HepG2 (cell line): Measurements from ENCODE around the gene OR2A25. TPM values are rescaled to one million over a fixed set of nuclear protein-coding genes. Genes with fewer than 3 reads are reported as not detected.
A peak's percentile ranks its signal among the peaks of the same experiment; 100 is the strongest.

Source experiments
- ATAC-seq: fragments of 200-7000 bp; cut with Tn5 transposase; 3 replicates; pipeline ENCODE4 v1.9.1; 2020; ENCODE audit warnings: mild to moderate bottlenecking, moderate library complexity
- BruUV-seq: library from RNA; stranded (reverse); fragments of 400-500 nt; replicated peaks from 2 replicates; lab custom pipeline; 2021; lab: Mats Ljungman, UMichigan
- CTCF ChIA-PET: fragments of 300-600 bp; formaldehyde crosslinking; extraction: SDS; loops from one replicate; lab custom pipeline; 2021; ENCODE audit warnings: low total read pairs, inconsistent platforms, low intra/inter-chr PET ratio; lab: Yijun Ruan, JAX
- POLR2A ChIA-PET: fragments of 350-600 bp; sonication (Branson Sonifier 250); formaldehyde crosslinking; loops from one replicate; lab custom pipeline; 2020; ENCODE audit warnings: antibody characterized with exemption, inconsistent platforms; lab: Yijun Ruan, JAX
- DNase-seq: peaks from one replicate; pipeline ENCODE4 v3.0.0-alpha.2; 2015; ENCODE audit warnings: low spot score
- FAIRE-seq: peaks from 3 replicates; lab custom pipeline; 2011; peaks lifted over from hg19 to GRCh38; lab: Jason Lieb, UNC
- H2AFZ ChIP-seq: one replicate; pipeline ENCODE4 v1.6.1; 2011; ENCODE audit warnings: low read length, inconsistent platforms
- H3K27ac ChIP-seq: fragments of 300-600 bp; 3 replicates; pipeline ENCODE4 v1.8.0; 2011; ENCODE audit warnings: mixed run types, mild to moderate bottlenecking, mixed read lengths, low read length, inconsistent platforms; ENCODE audit not compliant: insufficient read depth; ENCODE audit errors: extremely low read length
- H3K27me3 ChIP-seq, 2 experiments: fragments of 200-600 bp in 1 of 2; 2 replicates in 1 of 2; 3 replicates in 1 of 2; pipeline versions ENCODE4 v1.6.0 to v1.8.0; 2011; ENCODE audit warnings: low read length in 2 of 2, mild to moderate bottlenecking in 2 of 2, moderate library complexity in 2 of 2, inconsistent platforms in 1 of 2; ENCODE audit not compliant: insufficient read depth in 2 of 2, control insufficient read depth in 1 of 2
- H3K36me3 ChIP-seq, 2 experiments: fragments of 200-600 bp in 1 of 2; replicated peaks in 1 of 2; 2 replicates in 1 of 2; 3 replicates in 1 of 2; pipeline versions ENCODE4 v1.5.1 to v1.8.0; 2011; ENCODE audit warnings: low read length in 2 of 2, inconsistent platforms in 1 of 2; ENCODE audit not compliant: insufficient read depth in 2 of 2, control insufficient read depth in 1 of 2
- H3K4me1 ChIP-seq: 2 replicates; pipeline ENCODE4 v1.5.1; 2012; ENCODE audit warnings: low read length, inconsistent platforms; ENCODE audit not compliant: insufficient read depth
- H3K4me2 ChIP-seq: 2 replicates; pipeline ENCODE4 v1.6.0; 2011; ENCODE audit warnings: low read depth, low read length, inconsistent platforms
- H3K4me3 ChIP-seq, 3 experiments: fragments of 200-600 bp in 1 of 3; sonication (generic), shearing (Covaris generic) in 1 of 3; replicated peaks in 1 of 3; 2 replicates each; pipeline ENCODE4 v1.5.1; 2011 to 2016; ENCODE audit warnings: low read length in 3 of 3, inconsistent platforms in 2 of 3, low read depth in 2 of 3, mild to moderate bottlenecking in 2 of 3, control low read depth in 1 of 3, mixed read lengths in 1 of 3; ENCODE audit not compliant: insufficient read depth in 1 of 3
- H3K79me2 ChIP-seq: one replicate; pipeline ENCODE4 v1.6.1; 2011; ENCODE audit warnings: low read length, inconsistent platforms; ENCODE audit not compliant: insufficient read depth
- H3K9ac ChIP-seq: 2 replicates; pipeline ENCODE4 v1.6.0; 2011; ENCODE audit warnings: mild to moderate bottlenecking, low read depth, low read length, inconsistent platforms; ENCODE audit not compliant: insufficient read depth
- H3K9me3 ChIP-seq: 2 replicates; pipeline ENCODE4 v1.5.1; 2012; ENCODE audit warnings: mild to moderate bottlenecking, low read length
- H4K20me1 ChIP-seq: 2 replicates; pipeline ENCODE4 v1.6.0; 2011; ENCODE audit warnings: inconsistent platforms, mild to moderate bottlenecking, low read length, moderate library complexity; ENCODE audit not compliant: insufficient read depth
- BRD4 ChIP-seq: sonication (generic); formaldehyde crosslinking; IDR thresholded peaks from 2 replicates; pipeline ENCODE4 v1.4.0; 2020; ENCODE audit warnings: missing genetic modification reagents
- CTCF ChIP-seq: sonication (generic); formaldehyde crosslinking; IDR thresholded peaks from 2 replicates; pipeline ENCODE4 v1.5.0; 2020; ENCODE audit warnings: mild to moderate bottlenecking, missing genetic modification reagents, moderate library complexity
- MLLT10 ChIP-seq: sonication (generic); formaldehyde crosslinking; IDR thresholded peaks from 2 replicates; pipeline ENCODE4 v1.4.0; 2020; ENCODE audit warnings: missing genetic modification reagents
- POGK ChIP-seq: sonication (generic); formaldehyde crosslinking; conservative IDR thresholded peaks from 2 replicates; pipeline ENCODE4 v1.8.0; 2022; ENCODE audit warnings: mild to moderate bottlenecking, moderate library complexity, missing genetic modification reagents
- SMC3 ChIP-seq: IDR thresholded peaks from 2 replicates; pipeline ENCODE4 v1.6.1; 2011; ENCODE audit warnings: low read length, improper control_type of control experiment
- SNAI1 ChIP-seq: sonication (generic); formaldehyde crosslinking; IDR thresholded peaks from 2 replicates; pipeline ENCODE4 v1.5.0; 2020; ENCODE audit warnings: mild to moderate bottlenecking, missing genetic modification reagents, borderline replicate concordance
- SPEN ChIP-seq: sonication (generic); formaldehyde crosslinking; IDR thresholded peaks from 2 replicates; pipeline ENCODE4 v1.5.1; 2020; ENCODE audit warnings: low read depth, mild to moderate bottlenecking, missing genetic modification reagents
- SRF ChIP-seq: IDR thresholded peaks from 2 replicates; pipeline ENCODE4 v1.6.1; 2011; ENCODE audit warnings: mild to moderate bottlenecking, low read depth, low read length, moderate library complexity
- STAG1 ChIP-seq: sonication (generic); formaldehyde crosslinking; IDR thresholded peaks from 2 replicates; pipeline ENCODE4 v1.4.0; 2020; ENCODE audit warnings: missing genetic modification reagents
- ZNF256 ChIP-seq: sonication (generic); formaldehyde crosslinking; conservative IDR thresholded peaks from 2 replicates; pipeline ENCODE4 v1.4.0; 2020; ENCODE audit warnings: missing genetic modification reagents
- ZNF280D ChIP-seq: sonication (generic); formaldehyde crosslinking; IDR thresholded peaks from 2 replicates; pipeline ENCODE4 v1.5.1; 2020; ENCODE audit warnings: mild to moderate bottlenecking, missing genetic modification reagents
- ZNF281 ChIP-seq: sonication (generic); formaldehyde crosslinking; IDR thresholded peaks from 2 replicates; pipeline ENCODE4 v1.4.0; 2020; ENCODE audit warnings: missing genetic modification reagents, borderline replicate concordance
- ZNF564 ChIP-seq: sonication (generic); formaldehyde crosslinking; IDR thresholded peaks from 2 replicates; pipeline ENCODE4 v1.8.1; 2023; ENCODE audit warnings: mild to moderate bottlenecking, missing genetic modification reagents
- ZNF644 ChIP-seq: IDR thresholded peaks from 2 replicates; pipeline ENCODE4 v1.6.1; 2016; ENCODE audit warnings: low read depth
- ZNF839 ChIP-seq: sonication (generic); formaldehyde crosslinking; IDR thresholded peaks from 2 replicates; pipeline ENCODE4 v1.4.0; 2020; ENCODE audit warnings: missing genetic modification reagents, mild to moderate bottlenecking, borderline replicate concordance
- ZSCAN25 ChIP-seq: sonication (generic); formaldehyde crosslinking; IDR thresholded peaks from 2 replicates; pipeline ENCODE4 v1.8.0; 2022; ENCODE audit warnings: mild to moderate bottlenecking, missing genetic modification reagents
- WGBS: methylation state at CpG from one replicate; pipeline ENCODE4 v1.1.6; 2017; ENCODE audit warnings: low lambda C conversion rate; 5-methylcytosine and 5-hydroxymethylcytosine counted together
- in situ Hi-C: cut with HindIII; loops from 2 replicates; pipeline ENCODE4 v1.10.0; 2017; ENCODE audit warnings: low pct_unique_long_range_greater_than_20kb; ENCODE audit not compliant: extremely low pct_ligation_motif_present
- intact Hi-C: fragments of 100-400 bp; cut with micrococcal nuclease; formaldehyde crosslinking; loops from one replicate; pipeline ENCODE4 v1.10.0; 2022; ENCODE audit not compliant: unreplicated experiment
- polyA plus RNA-seq, 8 experiments: library from polyadenylated mRNA; depleted of rRNA in 3 of 8; stranded (reverse) in 7 of 8; unstranded in 1 of 8; fragments of >200 nt; fragmentation: Illumina TruSeq in 4 of 8; extraction: Trizol in 4 of 8; gene quantifications; 2 replicates each; pipeline versions ENCODE4 v1.2.1 to v1.2.3, GENCODE V29; 2011 to 2016; ENCODE audit warnings: low read depth in 4 of 8, missing spikeins in 1 of 8, mixed read lengths in 1 of 8; ENCODE audit not compliant: insufficient read depth in 1 of 8
- total RNA-seq, 5 experiments: library from RNA; depleted of rRNA; stranded (reverse); fragments of >200 nt; fragmentation: Illumina TruSeq; extraction: Trizol; gene quantifications; 2 replicates each; pipeline ENCODE4 v1.2.3, GENCODE V29; 2016; ENCODE audit warnings: low read depth in 1 of 5

Gene OR2A25
- total and polyA plus RNA-seq, 2 of the 13 experiments (the other 11 are each of a cell fraction or from before 2014, with no cell fraction given), result 0.07 TPM; not detected in 1

- Histone ChIP-seq H2AFZ (no peak overlapping the region), H4K20me1 (no peaks in the 10 kb centered on the region), H3K4me2 (no peak overlapping the region), H3K27me3 (no peaks in the 10 kb centered on the region), H3K27ac (no peak overlapping the region), H3K9me3 (no peaks in the 10 kb centered on the region), H3K4me1 (no peaks in the 10 kb centered on the region), H3K9ac (no peak overlapping the region), H3K4me3 (no peak overlapping the region), H3K79me2 (no peaks in the 10 kb centered on the region), H3K36me3 (no peaks in the 10 kb centered on the region)
- peak; percentile 37; the same call in 1 of the 3 replicates for ATAC-seq
- POLR2A ChIA-PET, result no interaction called here
- WGBS, result 0% methylated on average over 3 of the region's 3 CpGs
- peak; percentile 39 for FAIRE-seq
- no TSS peak for BruUV-seq
- CTCF ChIA-PET, result interaction anchor here (1.1 kb wide), 1 partner anchor 125 kb away, joined by 4 read pairs; the partner anchor contains the start of gene TCAF1
- in situ Hi-C loops, result no loop called here
- intact Hi-C loops, result no loop called here
- peak; percentile 9 for DNase-seq
- TF ChIP-seq ZNF839 (CRISPR knock-in tag) (no peak), ZNF564 (CRISPR knock-in tag) (no peak), STAG1 (CRISPR knock-in tag) (peak; percentile 77), SPEN (CRISPR knock-in tag) (no peak), BRD4 (no peak), POGK (CRISPR knock-in tag) (no peak), ZSCAN25 (no peak), CTCF (peak; percentile 54), ZNF280D (CRISPR knock-in tag) (no peak), SNAI1 (no peak), SRF (no peak), ZNF644 (no peak), MLLT10 (no peak), ZNF256 (CRISPR knock-in tag) (no peak), ZNF281 (no peak), SMC3 (peak; percentile 61; the same call in 1 of the 2 replicates)
Measured at GRCh38 chr7:144027070-144027469, 42.5 kb upstream of the OR2A25 start.
